Mammary epithelial cell (primary cell): ENCODE data around the gene COA5.

Experiments used
- EZH2 ChIP-seq: IDR thresholded peaks from 2 replicates; pipeline ENCODE4 v1.6.1; 2012; ENCODE audit warnings: low read length, inconsistent platforms, borderline replicate concordance
- TF ChIP-seq, protein P1 (sequence below), 2 donors: IDR thresholded peaks in 1 of 2; conservative IDR thresholded peaks in 1 of 2; 2 replicates each; pipeline ENCODE4 v1.5.1; 2011 to 2012; ENCODE audit warnings: inconsistent platforms in 2 of 2, low read length in 2 of 2, mild to moderate bottlenecking in 2 of 2, control low read depth in 1 of 2, low read depth in 1 of 2; ENCODE audit not compliant: insufficient read depth in 1 of 2; ENCODE audit errors: extremely low read depth in 1 of 2

- TF ChIP-seq, protein P1, sequence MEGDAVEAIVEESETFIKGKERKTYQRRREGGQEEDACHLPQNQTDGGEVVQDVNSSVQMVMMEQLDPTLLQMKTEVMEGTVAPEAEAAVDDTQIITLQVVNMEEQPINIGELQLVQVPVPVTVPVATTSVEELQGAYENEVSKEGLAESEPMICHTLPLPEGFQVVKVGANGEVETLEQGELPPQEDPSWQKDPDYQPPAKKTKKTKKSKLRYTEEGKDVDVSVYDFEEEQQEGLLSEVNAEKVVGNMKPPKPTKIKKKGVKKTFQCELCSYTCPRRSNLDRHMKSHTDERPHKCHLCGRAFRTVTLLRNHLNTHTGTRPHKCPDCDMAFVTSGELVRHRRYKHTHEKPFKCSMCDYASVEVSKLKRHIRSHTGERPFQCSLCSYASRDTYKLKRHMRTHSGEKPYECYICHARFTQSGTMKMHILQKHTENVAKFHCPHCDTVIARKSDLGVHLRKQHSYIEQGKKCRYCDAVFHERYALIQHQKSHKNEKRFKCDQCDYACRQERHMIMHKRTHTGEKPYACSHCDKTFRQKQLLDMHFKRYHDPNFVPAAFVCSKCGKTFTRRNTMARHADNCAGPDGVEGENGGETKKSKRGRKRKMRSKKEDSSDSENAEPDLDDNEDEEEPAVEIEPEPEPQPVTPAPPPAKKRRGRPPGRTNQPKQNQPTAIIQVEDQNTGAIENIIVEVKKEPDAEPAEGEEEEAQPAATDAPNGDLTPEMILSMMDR (conservative IDR thresholded peaks at IDR 0.05 in 1 of 2, IDR thresholded peaks at IDR 0.05 in 1 of 2; ENCODE audit: extremely low read depth in 1 of 2, insufficient read depth in 1 of 2, low read depth in 1 of 2, low read length in 2 of 2) = no peak
- TF ChIP-seq EZH2 = no peak
Observed at GRCh38 chr2:98583276-98583675, 25.0 kb downstream of the COA5 start.
